HG02870 (cell line): Measurements from ENCODE around the gene MRPL10.

Experiments
- ATAC-seq: cut with Tn5 transposase; IDR thresholded peaks from one replicate; pipeline ENCODE4 v1.9.1; 2021; ENCODE audit warnings: mild to moderate bottlenecking, moderate library complexity; ENCODE audit not compliant: unreplicated experiment

The MRPL10 gene

DNA sequence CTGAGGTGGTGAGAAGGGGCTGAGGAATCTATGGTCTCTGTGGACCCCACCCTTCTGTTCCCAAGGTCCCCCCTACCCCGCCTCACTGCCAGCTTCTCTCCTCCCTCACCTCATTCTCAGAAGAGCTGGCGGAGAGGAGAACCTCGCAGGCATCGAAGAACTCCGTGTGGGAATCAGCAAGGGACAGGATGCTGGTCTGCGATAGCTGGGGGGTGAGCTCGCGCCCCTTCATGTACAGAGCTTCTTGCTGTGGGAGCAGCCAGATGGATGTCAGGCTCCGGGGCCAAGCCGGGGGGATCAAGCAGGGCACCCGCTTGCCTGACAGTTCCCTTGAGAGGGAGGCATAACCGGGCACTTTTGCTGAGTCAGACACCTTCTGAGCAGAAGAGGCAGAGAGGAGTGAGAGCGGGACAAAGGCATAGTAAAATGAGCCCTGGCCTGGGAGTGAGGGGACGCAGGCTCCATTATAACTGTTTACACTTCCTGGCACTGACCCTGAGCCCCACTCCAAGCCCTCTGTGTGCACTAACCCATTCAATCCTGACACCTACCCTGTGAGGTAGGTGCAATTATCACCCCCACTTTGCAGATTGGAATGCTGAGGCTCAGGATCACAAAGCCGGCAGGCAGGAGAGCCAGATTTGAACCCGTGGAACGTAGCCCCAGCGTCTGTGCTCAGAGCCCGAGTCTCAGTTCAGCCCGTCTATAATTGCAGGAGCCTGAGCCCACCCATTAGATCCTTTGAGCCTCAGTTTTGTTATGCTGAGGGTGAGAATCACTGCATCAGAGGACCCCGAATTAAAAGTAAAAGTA is 16.0 kb downstream of the MRPL10 start:
- ATAC-seq: no peak

DNA sequence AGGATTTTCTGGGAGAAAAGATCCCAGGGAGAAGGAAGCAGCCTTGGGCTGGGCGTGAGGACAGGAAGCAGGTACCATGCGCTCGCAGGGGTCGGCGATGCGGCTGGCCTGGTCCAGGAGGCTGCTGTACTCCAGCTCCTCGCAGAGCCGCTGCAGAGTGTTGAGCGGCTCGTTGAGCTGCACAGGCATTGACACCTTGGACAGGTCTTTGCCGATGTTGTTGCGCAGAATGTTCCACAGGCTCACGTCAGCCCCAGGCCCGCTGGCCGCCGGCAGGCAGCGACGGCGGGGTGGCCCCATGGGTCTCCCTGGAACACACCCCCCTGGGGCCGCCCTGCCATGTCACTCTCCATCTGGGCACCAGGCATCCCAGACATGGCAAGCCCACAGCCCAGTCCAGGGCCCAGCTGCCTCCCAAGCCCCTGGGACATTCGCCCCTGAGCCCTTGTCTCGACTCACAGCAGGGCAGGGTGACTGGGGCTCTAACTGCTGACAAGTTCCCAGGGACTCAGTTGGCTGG is 17.8 kb downstream of the MRPL10 start:
- ATAC-seq: no peak

DNA sequence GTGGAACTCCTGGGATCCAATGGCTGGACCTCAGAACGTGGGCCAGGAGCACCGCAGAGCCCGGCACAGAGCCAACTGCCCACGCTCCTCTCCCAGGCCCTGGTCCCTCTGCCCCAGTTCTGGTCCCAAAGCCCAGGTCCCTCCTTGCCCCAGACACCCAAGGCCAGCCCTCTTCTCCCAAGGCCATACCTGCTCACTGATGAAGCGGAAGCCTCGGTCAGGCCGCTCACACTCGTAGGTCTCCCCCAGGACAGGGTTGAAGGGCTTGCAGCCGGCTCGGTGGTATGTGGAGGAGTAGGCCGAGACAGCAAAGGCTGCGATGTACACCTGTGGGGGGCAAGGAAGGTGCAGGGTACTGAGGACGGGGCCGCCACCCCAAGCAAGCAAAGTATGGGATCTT is 18.3 kb downstream of the MRPL10 start:
- ATAC-seq: no peak

DNA sequence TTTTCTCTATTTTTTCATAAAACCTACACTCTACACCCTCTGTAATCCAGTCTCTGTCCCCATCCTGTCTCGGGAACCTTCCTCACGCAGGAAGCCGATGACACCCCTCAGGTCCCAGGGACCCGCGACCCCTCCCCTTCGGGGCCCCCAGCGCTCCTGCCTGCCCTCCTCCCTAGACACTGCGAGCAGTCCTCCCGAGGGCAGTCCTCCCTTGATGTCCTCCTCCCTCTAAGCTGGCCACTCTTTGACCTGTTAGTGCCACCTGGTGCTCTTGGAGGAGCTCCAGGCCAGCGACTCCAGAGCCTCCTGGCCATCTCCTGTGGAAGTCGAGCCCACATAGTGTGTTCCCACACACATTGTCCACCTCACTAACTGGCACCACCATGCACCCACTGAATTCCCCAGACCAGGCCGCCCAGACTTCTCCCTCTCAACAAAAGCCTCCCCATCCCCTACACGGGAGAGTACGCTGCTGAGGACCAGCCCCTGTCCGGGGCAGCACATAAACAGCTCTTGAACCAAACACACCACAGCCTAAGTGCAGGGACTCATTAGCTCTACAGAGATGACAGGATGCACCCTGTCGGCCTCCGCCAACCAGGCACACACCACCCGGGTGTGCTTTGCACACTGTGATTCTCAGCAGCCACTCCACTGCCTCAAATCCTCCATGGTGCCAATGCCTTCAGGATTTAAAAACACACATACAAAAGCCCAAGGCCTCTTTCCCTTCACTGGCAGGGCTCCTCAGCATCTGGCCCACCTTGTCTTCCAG is 19.0 kb downstream of the MRPL10 start:
- no peak for ATAC-seq

DNA sequence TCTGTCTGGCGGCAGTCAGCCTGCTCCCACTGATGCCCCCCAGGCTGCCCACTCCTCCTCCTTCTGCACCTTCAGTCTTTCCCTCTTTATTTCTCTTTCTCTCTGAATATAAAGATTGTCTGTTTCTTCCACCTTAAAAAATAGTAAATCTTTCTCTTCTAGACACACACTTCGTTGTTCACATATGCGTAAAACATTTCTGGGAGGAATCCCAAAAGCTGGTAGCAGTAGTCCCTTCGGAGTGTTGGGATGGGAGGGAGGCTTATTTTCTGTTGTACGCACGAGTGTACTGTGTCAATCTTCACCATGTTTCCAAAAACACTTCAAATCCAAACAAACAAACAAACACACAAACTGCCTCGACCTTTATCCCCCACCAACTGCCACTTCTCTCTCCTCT is 19.6 kb downstream of the MRPL10 start:
- no peak for ATAC-seq

DNA sequence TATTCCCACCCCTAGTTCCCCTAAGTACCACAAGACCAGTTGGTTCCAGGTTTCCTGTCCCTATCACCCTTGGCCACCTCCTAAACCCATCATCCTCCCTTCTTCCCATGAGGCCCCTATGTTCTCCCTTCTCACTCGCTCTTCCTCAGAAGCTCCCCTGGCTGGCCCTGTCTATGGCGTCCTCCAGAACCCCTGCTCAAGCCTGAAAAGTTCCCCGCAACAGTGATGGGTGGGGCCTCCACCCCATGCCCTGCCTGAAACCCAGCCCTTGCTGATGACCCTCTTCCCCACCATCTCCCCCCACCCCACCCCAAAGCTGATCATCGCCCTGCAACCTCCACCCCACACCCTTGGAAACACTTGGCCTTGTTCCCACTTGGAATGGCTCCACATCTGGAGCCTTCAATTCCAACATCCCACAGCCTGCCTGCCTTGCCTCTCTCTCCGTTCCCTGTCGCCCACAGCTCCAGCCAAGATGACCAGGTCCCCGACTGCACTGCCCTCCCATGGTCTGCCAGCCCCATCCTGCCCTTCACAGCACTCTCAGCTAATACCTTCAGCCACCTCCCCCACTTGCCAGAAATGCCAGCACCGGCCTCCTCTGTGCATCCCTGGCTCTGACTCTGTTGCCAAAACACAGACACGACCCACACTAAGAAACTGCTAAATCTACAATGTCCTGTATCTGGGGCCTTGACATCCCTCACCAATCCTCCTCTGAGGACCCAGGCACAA is 20.3 kb downstream of the MRPL10 start:
- no peak for ATAC-seq

DNA sequence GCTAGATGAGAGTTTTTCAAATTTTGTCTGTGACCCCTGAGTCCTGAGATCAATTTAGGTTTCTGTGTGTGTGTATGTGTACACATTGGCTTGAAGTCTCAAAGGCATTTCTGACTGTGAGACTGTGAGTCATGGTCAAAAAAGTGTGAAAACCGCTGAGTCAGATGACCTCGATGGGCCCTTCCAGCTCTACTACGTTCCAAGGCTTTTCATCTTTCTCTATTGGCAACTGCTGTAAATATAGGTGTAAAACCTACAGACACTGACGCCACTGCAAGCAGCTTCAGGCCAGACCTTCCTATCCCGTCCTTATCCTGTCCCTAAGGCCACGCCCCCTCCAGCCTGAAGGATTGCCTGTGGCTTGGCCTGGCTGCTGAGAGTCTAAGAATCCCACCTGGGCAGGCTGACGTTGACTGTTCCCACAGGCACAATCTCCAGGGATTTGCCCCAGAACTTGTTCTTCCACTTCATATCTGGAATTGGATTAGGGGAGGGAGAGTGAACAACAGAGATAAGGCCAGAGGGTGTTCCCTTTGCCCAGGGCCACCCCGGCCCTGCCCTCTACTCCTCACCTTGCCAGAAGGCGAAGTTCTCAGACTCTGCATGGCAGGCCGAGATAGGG is 21.0 kb downstream of the MRPL10 start:
- ATAC-seq: no peak

DNA sequence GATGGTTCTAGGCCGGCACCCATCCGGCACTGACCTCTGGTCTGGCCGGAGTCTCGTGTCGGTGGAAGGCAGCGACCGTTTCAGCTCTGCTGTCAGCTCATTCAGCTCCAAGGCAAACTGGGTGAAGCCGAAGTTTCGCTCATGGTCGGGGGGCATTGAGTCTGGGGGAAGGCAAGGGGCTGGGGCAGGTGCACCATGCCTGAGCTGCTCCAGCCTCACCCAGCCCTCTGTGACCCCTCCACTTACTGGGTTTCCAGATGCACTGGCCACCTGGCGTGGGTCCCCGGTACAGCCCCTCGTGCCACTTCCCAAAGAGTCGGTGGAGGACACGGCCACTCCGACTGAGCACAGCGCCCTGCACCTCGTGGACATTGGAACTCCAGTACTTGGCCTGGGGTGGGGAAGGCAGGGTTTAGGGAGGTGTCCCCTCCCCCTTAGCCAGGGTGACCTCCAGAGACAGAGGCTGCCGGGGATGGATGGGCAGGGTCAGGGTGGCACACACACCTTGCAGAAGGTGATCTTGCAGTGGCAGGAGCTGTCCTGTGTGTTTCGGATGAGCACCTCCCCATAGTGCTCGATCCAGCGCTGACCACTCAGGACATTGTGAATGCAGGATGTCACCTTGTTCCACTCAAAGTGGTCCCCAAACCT is 22.4 kb downstream of the MRPL10 start:
- no peak for ATAC-seq

DNA sequence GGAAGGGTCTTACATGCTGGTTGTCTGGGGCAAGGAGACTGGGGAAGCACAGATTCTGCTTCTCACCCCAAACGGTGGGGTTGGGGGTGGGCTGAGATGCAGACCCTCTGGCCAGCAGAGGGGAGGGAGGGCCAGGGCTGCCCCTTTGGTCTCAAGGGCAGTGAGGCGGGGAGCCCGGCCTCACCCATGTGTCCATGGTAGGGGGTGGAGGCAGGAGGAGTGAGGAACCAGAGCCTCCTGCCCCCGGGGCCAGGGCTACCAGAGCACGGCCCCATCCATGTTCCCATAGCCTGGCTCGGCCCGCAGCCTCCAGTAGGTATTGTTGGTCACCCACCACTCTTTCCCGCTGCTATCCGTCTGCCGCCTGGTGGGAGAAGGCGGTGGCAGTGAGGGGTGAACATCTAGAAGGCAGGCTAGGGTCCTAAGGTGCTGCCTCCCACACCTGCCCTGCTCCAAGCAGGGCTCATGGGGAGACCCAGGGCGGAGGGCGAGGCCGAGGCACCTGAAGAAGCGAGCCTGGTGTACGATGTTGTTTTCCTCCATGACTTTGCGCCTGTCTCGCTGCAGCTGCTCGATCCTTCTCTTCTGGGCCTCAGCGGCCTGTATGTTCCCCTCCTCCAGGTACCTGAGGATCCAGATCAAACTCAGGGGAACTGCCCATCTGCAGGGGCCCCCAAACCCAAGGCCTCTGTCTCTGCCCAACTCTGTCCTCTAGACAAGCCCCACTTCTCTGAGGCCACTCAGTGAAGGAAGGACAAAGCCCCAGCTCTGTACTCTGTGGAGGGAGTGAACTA is 23.1 kb downstream of the MRPL10 start:
- ATAC-seq: no peak

DNA sequence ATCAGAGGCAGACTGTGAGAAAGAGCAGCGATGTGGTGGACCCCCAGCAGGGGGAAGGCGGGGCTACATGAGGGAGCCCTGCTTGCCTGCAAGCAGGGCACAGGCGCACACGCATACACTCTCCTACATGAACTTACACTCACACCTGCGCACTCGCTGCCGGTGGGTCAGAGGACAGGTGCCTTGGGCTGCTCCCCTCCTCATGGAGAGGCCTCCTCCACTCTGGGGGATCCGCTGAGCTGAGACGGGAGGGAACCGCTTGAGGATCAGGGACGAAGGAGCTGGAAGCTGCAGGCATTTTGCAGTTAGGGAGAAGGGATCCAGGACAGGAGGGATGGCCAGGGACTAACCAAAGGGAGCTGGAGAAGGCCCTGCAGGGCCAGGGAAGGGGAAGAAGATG is 23.9 kb downstream of the MRPL10 start:
- ATAC-seq: no peak

DNA sequence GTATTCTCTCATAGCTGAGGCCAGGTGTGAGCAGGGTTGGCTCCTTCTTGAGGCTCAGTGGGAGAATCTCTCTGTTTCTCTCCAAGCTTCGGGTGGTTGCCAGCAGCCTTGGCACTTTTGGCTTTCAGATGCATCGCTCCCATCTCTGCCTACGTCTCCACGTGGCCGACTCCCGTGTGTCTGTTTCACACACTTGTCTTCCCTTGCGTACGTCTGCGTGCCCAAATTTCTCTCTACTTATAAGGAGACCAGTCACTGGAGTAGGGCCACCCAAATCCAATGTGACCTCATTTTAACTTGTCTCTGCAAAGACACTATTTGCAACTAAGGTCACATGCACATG is 24.5 kb downstream of the MRPL10 start:
- ATAC-seq: no peak

DNA sequence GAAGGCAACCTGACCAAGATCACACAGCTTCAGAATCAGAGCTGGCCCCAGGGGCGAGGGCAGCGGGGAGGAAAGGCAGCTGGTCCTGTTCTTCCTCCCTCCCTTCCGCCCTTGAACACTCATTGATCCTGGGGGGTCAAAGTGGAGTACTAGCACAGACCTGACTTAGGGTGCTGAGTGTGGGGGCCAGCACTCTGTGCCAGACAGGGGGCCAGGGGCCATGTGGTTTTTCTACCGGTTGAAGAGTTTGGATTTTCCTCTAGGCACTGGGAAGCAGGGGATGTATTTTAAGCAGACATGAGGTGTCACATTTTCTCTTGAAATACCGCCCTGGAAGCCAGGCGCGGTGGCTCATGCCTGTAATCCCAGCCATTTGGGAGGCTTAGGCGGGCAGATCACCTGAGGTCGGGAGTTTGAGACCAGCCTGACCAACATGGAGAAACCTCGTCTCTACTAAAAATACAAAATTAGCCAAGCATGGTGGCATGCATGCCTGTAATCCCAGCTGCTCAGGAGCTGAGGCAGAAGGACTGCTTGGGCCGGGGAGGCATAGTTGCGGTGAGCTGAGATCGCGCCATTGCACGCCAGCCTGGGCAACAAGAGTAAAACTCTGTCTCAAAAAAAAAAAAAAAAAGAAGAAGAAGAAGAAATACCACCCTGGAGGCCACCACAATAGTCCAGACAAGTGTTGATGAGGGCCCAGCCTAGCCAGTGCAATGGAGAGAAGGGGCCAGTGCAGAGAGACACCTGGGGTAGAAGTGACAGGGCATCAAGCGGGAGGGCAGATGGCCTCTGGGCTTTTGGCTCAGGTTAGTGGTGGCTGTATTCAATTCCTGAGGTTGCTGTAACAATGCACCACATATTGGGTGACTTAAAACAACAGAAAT is 25.1 kb downstream of the MRPL10 start:
- ATAC-seq: no peak

DNA sequence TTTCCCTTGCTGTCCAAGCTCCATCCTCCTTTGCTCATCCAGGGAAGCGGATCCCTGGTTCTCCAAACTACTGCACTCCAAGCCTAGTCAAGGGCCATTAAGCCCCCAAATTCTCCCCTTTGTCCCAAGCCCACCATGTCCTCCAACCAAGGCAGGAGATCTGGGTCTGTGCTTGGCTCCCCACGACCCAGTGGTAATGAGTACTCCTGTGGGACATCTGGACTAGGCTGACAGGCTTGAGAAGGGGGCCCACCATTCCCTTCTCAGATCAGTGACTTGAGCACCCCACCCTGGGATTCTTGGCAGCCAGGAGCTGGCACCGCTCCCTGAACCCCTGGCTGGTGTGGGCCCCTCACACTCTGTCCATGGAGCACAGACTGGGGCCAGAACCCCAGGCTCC is 26.9 kb downstream of the MRPL10 start:
- no peak for ATAC-seq

DNA sequence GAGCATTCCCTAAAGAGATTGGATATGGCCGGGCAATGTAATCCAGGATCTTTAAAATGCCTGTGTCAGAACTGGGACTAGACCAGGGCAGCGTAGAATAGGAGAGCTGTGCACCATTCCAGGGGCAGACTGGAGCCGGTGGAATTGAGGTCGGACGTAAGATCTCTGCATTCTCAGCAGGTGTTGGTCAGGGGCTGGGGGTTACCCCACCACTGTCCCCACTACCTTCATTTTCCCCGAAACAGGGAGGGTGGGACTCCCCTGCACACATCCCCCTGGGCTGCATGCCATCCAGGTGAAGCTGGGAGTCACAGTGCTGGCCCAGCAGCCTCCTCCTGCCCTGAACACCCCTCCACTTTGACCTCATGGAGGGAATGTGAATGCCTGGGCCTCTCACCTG is 27.6 kb downstream of the MRPL10 start:
- no peak for ATAC-seq

DNA sequence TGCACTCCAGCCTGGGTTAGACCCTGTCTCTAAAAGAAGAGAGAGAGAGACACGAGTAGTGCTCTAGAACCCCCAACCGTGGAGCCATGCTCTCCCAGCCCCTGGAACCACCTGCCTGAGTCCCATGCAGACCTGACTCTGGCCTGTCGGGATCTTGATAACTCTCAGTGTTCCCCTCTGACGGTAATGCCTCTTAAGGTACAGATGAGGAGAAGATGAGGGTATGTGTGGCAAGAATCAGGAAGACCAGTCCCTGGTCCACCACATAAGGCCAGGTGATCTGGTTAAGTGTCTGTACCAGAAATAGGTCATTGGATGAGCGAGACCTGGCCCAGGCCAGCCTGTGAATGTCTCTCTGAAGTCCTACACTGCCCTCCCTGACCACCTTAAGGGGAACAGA is 28.1 kb downstream of the MRPL10 start:
- no peak for ATAC-seq

DNA sequence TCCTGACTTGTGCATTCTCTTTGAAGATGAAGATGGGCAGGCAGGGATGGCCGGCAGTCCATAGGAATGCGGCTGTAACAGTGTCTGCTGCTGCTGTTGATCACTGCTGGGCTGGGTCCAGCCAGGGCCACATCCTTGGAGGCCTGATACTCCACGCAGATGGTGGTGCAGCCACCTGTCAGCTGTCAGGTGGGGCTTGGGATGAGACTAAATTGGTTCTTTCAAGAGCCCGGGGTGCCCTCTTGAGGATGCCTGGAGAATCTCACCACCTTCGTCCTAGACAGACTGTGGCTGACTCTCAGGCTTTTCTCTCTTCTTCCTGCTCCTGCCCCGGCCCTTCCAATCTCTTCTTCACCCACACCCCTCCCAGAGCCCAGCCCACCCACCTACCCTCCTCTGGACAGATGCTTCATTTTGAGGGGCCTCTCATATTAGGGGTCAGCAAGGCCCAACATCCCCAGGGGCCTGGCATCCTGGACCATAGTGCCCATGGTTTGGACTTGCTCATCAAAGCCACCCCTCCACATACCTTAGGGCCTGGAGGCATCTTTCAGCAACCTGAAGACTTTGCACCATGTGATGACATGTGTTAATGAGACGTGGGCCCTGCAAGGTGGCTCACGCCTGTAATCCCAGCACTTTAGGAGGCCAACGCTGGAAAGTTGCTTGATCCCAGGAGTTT is 28.9 kb downstream of the MRPL10 start:
- no peak for ATAC-seq

DNA sequence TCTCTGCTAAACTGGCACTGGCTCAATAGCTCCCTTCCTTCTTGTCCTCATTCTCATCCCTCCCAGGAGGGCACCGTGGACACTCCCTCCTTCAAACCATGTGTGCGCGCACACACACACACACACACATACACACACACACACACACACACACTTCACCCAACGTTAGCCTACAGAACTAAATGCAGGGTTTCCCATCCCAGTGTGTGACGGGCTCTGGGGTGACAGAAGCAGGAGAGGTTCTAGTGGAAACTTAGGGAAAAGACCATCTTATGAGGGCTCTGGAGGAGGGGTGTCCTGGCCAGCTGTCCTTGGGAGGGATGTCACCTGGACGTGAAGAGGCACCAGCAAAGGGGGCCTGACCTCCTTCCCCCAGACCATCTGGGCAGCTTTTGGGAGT is 29.4 kb downstream of the MRPL10 start:
- no peak for ATAC-seq

DNA sequence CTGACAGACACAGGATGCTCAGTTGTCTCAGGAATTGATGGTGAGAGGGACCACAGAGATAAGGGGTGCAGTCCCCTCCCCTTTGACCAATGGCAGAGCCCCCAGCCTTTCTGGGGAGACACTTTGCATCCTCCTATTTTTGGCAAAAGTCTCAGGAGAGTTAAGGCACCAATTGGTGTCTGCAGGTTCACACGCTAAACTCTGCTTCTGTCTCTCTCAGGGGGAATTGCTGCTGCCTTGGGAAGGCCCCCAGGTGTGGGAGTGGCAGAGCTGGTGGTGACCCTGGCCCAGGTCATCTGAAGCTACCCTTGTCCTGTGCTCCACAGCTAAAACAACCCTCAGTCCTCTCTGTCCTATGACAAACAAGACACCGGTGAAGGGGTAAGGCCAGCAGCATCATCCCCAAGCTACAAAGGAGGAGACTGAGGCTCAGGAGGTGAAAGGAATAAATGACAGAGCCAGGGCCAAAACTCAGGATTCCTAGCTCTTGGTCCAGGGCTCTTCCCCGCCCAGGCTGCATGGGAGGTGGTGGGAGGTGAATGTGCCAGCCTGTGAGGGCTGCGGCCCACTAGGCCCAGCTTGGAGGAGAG is 30.1 kb downstream of the MRPL10 start:
- ATAC-seq: no peak
